ENCODE data around the gene RAC3. TPM values are rescaled to one million over a fixed set of nuclear protein-coding genes. Genes with fewer than 3 reads are reported as not detected.

The RAC3 gene
- total and polyA plus RNA-seq, 10 donors = 0.60 to 3.4 (median 1.1) TPM; not detected in 2

- H3K4me1 ChIP-seq = peaks cover 25 to 55% (median 36%) of the 10 kb centered on the region in 6 donors
- peaks cover 0 to 2% (median 0%) of the 10 kb centered on the region in 7 donors for H3K27me3 ChIP-seq (replicated peaks in 1 of 7)
- DNase-seq = no peak
- 94 to 98% (median 95%) methylated on average over 14 to 17 of the region's 17 CpGs for WGBS, 5 donors
- TF ChIP-seq CTCF (IDR thresholded peaks at IDR 0.05 in 8 of 11, conservative IDR thresholded peaks at IDR 0.05 in 3 of 11) (no peak), POLR2AphosphoS5 (IDR thresholded peaks at IDR 0.05) (no peak), POLR2A (IDR thresholded peaks at IDR 0.05) (no peak)
- intact Hi-C loops (cut with DNase I; ENCODE audit: low total_unique reads) = loop anchor here (5.0 kb wide), 1 partner anchor 68 kb away; no protein-coding TSS in a partner anchor
- H3K4me3 ChIP-seq = peak overlapping the region in 1 of 8 donors; percentile 99
- H3K9me3 ChIP-seq = no peaks in the 10 kb centered on the region
- no peak overlapping the region for H3K27ac ChIP-seq
- H3K36me3 ChIP-seq = peaks cover 0 to 40% (median 3%) of the 10 kb centered on the region in 6 donors
Observed at GRCh38 chr17:82024859-82025258, 6.6 kb upstream of the RAC3 start.

- Histone ChIP-seq H3K27ac (no peak overlapping the region), H3K4me3 (no peak overlapping the region), H3K36me3 (peaks cover 0 to 40% (median 3%) of the 10 kb centered on the region in 6 donors), H3K9me3 (no peaks in the 10 kb centered on the region), H3K4me1 (peaks cover 32 to 55% (median 41%) of the 10 kb centered on the region in 6 donors), H3K27me3 (replicated peaks in 1 of 7) (peaks cover 0 to 7% (median 0%) of the 10 kb centered on the region in 7 donors)
- 93 to 96% (median 95%) methylated on average over 23 to 25 of the region's 25 CpGs for WGBS, 5 donors
- intact Hi-C loops (cut with DNase I; ENCODE audit: low total_unique reads) = no loop called here
- TF ChIP-seq CTCF (IDR thresholded peaks at IDR 0.05 in 8 of 11, conservative IDR thresholded peaks at IDR 0.05 in 3 of 11) (no peak), POLR2A (IDR thresholded peaks at IDR 0.05) (no peak), POLR2AphosphoS5 (IDR thresholded peaks at IDR 0.05) (no peak)
- no peak for DNase-seq
Observed at GRCh38 chr17:82025401-82026107, 5.9 kb upstream of the RAC3 start.

GRCh38 chr17:82028246-82028645 lies 3.2 kb upstream of the RAC3 start:
- Histone ChIP-seq H3K4me3 (no peak overlapping the region), H3K4me1 (peaks cover 18 to 49% (median 36%) of the 10 kb centered on the region in 6 donors), H3K27ac (no peak overlapping the region), H3K9me3 (no peaks in the 10 kb centered on the region), H3K36me3 (peaks cover 0 to 40% (median 3%) of the 10 kb centered on the region in 6 donors), H3K27me3 (replicated peaks in 1 of 7) (peaks cover 0 to 24% (median 7%) of the 10 kb centered on the region in 7 donors)
- DNase-seq = no peak
- no peak for TF ChIP-seq POLR2A (IDR thresholded peaks at IDR 0.05)
- TF ChIP-seq POLR2AphosphoS5 (IDR thresholded peaks at IDR 0.05) = no peak
- no peak for TF ChIP-seq CTCF (IDR thresholded peaks at IDR 0.05 in 8 of 11, conservative IDR thresholded peaks at IDR 0.05 in 3 of 11)
- intact Hi-C loops (cut with DNase I; ENCODE audit: low total_unique reads) = no loop called here
- WGBS, 5 donors = 96 to 99% (median 98%) methylated on average over 5 to 13 of the region's 13 CpGs

- 92 to 97% (median 96%) methylated on average over 7 to 9 of the region's 9 CpGs for WGBS, 5 donors
- TF ChIP-seq POLR2AphosphoS5 (IDR thresholded peaks at IDR 0.05) (no peak), POLR2A (IDR thresholded peaks at IDR 0.05) (no peak), CTCF (IDR thresholded peaks at IDR 0.05 in 8 of 11, conservative IDR thresholded peaks at IDR 0.05 in 3 of 11) (no peak)
- no peak overlapping the region for H3K27ac ChIP-seq
- H3K4me3 ChIP-seq = no peak overlapping the region
- no peaks in the 10 kb centered on the region for H3K9me3 ChIP-seq
- peaks cover 13 to 42% (median 30%) of the 10 kb centered on the region in 6 donors for H3K4me1 ChIP-seq
- H3K27me3 ChIP-seq (replicated peaks in 1 of 7) = peaks cover 0 to 24% (median 7%) of the 10 kb centered on the region in 7 donors
- intact Hi-C loops (cut with DNase I; ENCODE audit: low total_unique reads) = no loop called here
- no peak for DNase-seq
- peaks cover 0 to 40% (median 3%) of the 10 kb centered on the region in 6 donors for H3K36me3 ChIP-seq
Observed at GRCh38 chr17:82028966-82029365, 2.5 kb upstream of the RAC3 start.
